Measurements from ENCODE around the gene CCT8L2.
"Not testable (repeated sequence)": the region's sequence is repeated elsewhere in the genome, so short reads cannot be mapped to it uniquely, and the experiment has no call there.

CCT8L2 gene

DNA sequence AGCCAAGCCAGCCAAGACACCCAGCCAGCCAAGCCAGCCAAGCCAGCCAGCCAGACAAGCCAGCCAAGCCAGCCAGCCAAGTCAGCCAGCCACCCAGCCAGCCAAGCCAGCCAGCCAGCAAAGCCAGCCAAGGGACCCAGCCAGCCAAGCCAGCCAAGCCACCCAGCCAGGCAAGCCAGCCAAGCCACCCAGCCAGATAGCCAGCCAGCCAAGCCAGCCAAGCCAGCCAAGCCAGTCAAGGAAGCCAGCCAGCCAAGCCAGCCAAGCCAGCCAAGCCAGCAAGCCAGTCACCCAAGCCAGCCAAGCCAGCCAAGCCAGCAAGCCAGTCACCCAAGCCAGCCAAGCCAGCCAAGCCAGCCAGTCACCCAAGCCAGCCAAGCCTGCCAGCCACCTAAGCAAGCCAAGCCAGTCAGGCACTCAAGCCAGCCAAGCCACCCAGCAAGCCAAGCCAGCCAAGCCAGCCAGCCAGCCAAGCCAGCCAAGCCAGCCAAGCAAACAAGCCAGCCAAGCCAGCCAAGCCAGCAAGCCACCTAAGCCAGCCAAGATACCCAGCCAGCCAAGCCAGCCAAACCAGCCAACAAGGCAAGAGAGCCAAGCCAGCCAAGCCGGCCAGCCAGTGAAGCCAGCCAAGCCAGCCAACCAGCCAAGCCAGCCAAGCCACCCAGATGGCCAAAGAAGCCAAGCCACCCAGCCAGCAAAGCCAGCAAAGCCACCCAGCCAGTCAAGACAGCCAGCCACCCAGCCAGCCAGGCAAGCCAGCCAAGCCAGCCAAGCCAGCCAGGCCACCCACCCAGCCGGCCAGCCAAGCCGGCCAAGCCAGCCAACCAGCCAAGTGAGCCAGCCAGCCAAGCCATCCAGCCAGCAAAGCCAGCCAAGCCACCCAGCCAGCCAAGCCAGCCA lies 33.3 kb downstream of the CCT8L2 start:
- no peak for DNase-seq (ENCODE audit: low read depth in 2 of 3, low spot score in 1 of 3)

DNA sequence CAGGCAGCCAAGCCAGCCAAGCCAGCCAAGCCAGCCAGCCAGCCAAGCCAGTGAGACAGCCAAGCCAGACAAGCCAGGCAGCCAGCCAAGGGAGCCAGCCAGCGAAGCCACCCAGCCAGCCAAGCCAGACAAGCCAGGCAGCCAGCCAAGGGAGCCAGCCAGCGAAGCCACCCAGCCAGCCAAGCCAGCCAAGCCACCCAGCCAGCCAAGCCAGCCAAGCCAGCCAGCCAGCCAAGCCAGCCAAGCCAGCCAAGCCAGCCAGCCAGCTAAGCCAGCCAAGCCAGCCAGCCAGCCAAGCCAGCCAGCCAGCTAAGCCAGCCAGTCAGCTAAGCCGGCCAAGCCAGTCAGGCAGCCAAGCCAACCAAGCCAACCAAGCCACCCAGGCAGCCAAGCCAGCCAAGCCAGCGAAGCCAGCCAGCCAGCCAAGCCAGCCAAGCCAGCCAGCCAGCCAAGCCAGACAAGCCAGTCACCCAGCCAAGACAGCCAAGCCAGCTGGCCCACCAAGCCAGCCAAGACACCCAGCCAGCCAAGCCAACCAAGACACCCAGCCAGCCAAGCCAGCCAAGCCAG lies 34.1 kb downstream of the CCT8L2 start:
- not testable (repeated sequence) for DNase-seq (ENCODE audit: low read depth in 2 of 3, low spot score in 1 of 3)

DNA sequence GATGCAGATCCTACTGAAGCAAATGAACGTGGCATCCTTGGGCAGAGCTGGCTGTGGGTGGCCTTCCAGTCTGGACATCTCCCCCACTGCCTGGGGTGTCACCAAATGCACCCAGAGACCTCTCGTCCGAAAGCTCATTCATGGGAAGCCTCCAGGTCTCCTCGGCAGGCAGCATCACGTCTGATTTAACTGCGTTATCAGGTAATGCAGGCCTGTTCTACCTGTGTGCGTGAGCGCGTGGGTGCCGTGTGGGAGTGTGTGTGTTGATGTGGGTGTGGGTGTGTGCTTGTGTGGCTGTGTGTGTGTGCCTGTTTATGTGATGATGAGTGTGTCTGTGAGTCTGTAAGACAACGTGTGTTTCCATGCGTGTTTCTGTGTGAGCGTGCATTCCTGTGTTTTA lies 35.1 kb downstream of the CCT8L2 start:
- DNase-seq (ENCODE audit: low read depth in 2 of 3, low spot score in 1 of 3), result not testable (repeated sequence)

DNA sequence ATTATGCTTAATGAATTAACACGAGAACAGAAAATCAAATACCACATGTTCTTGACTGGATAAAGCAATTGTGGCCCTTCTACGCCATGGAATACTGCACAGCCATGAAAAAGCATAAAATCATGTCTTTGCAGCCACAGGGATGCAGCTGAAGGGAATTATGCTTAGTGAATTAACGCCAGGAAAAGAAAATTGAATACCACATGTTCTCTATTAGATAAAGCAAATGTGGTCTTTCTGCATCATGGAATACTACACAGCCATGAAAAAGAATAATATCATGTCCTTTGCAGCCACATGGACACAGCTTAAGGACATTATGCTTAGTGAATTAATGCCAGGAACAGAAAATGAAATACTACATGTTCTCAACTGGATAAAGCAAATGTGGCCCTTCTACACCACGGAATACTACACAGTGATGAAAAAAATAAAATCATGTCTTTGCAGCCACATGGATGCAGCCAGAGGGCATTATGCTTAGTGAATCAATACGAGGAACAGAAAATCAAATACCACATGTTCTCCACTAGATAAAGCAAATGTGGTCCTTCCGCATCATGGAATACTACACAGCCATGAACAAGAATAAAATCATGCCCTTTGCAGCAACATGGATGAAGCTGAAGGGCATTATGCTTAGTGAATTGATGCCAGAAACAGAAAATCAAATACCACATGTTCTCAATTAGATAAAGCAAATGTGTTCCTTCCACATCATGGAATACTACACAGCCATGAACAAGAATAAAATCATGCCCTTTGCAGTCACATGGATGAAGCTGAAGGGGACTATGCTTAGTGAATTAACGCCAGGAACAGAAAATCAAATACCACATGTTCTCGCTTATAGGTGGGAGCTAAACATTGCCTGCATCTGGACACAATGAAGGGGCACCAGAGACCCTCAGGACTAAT lies 37.3 kb downstream of the CCT8L2 start:
- DNase-seq (ENCODE audit: low read depth in 2 of 3, low spot score in 1 of 3), result not testable (repeated sequence)

GRCh38 chr22:16543310-16543709 lies 49.3 kb downstream of the CCT8L2 start:
- not testable (repeated sequence) for DNase-seq (ENCODE audit: low read depth in 2 of 3, low spot score in 1 of 3)
